Thymus (tissue), 11 donors: ENCODE data around the gene MAFG. TPM values are rescaled to one million over a fixed set of nuclear protein-coding genes. Genes with fewer than 3 reads are reported as not detected.

ENCODE experiments used
- DNase-seq, 9 donors: peaks; one replicate each; pipeline ENCODE4 v3.0.0-alpha.2; 2013; ENCODE audit warnings: low spot score in 9 of 9, low read depth in 6 of 9, missing footprints in 1 of 9
- H3K27ac ChIP-seq, 2 donors: one replicate each; pipeline ENCODE4 v1.5.1; 2013; ENCODE audit warnings: control low read depth in 1 of 2, low read depth in 1 of 2, low read length in 1 of 2, mild to moderate bottlenecking in 1 of 2, moderate library complexity in 1 of 2
- H3K27me3 ChIP-seq, 2 donors: one replicate each; pipeline ENCODE4 v1.5.1; 2013; ENCODE audit warnings: low read length in 1 of 2; ENCODE audit not compliant: control insufficient read depth in 2 of 2, insufficient read depth in 1 of 2
- H3K36me3 ChIP-seq, 2 donors: one replicate each; pipeline ENCODE4 v1.5.1; 2013; ENCODE audit warnings: low read length in 1 of 2, mild to moderate bottlenecking in 1 of 2, moderate library complexity in 1 of 2; ENCODE audit not compliant: control insufficient read depth in 2 of 2, insufficient read depth in 2 of 2
- H3K4me1 ChIP-seq, 2 donors: one replicate each; pipeline ENCODE4 v1.5.1; 2013; ENCODE audit warnings: low read length in 2 of 2; ENCODE audit not compliant: control insufficient read depth in 2 of 2, insufficient read depth in 2 of 2
- H3K4me3 ChIP-seq, 2 donors: one replicate each; pipeline ENCODE4 v1.5.1; 2013; ENCODE audit warnings: low read length in 2 of 2, control low read depth in 1 of 2, mild to moderate bottlenecking in 1 of 2
- H3K9me3 ChIP-seq, 2 donors: one replicate each; pipeline ENCODE4 v1.5.1; 2013; ENCODE audit warnings: low read length in 1 of 2, mild to moderate bottlenecking in 1 of 2; ENCODE audit not compliant: control insufficient read depth in 2 of 2, insufficient read depth in 1 of 2
- WGBS: extraction: QIAGEN DNeasy Blood & Tissue Kit; methylation state at CpG from one replicate; pipeline ENCODE4 v1.1.7; 2013; 5-methylcytosine and 5-hydroxymethylcytosine counted together
- polyA plus RNA-seq: library from polyadenylated mRNA; stranded (reverse); fragments of 200-250 nt; gene quantifications from one replicate; pipeline ENCODE4 v1.2.3, GENCODE V29; 2013
- total RNA-seq: library from RNA; stranded (reverse); fragments of 120-200 nt; gene quantifications from one replicate; pipeline ENCODE4 v1.2.4, GENCODE V29; 2013
- donor health status: healthy.

Gene MAFG
- total and polyA plus RNA-seq, 2 donors = 6.0 to 7.3 TPM

GRCh38 chr17:81884968-81885367 is 42.6 kb downstream of the MAFG start:
- H3K4me1 ChIP-seq = peaks cover 0 to 9% of the 10 kb centered on the region in 2 donors
- 98% methylated on average over 5 of the region's 5 CpGs for WGBS
- no peaks in the 10 kb centered on the region for H3K27me3 ChIP-seq
- no peak for DNase-seq
- no peak overlapping the region for H3K27ac ChIP-seq
- no peak overlapping the region for H3K4me3 ChIP-seq
- no peaks in the 10 kb centered on the region for H3K9me3 ChIP-seq
- peaks cover 68 to 81% of the 10 kb centered on the region in 2 donors for H3K36me3 ChIP-seq

- H3K27me3 ChIP-seq = no peaks in the 10 kb centered on the region
- no peak overlapping the region for H3K27ac ChIP-seq
- no peak overlapping the region for H3K4me3 ChIP-seq
- DNase-seq = no peak
- H3K36me3 ChIP-seq = peaks cover 71 to 80% of the 10 kb centered on the region in 2 donors
- no peaks in the 10 kb centered on the region for H3K9me3 ChIP-seq
- WGBS = 95% methylated on average over 11 of the region's 11 CpGs
- peaks cover 0 to 4% of the 10 kb centered on the region in 2 donors for H3K4me1 ChIP-seq
These were observed 43.0 kb downstream of the MAFG start for GRCh38 chr17:81884520-81884919.

GRCh38 chr17:81879121-81879520 is 48.4 kb downstream of the MAFG start:
- Histone ChIP-seq H3K27ac (no peak overlapping the region), H3K27me3 (no peaks in the 10 kb centered on the region), H3K36me3 (peaks cover 31 to 48% of the 10 kb centered on the region in 2 donors), H3K4me1 (no peaks in the 10 kb centered on the region), H3K4me3 (no peak overlapping the region), H3K9me3 (no peaks in the 10 kb centered on the region)
- no peak for DNase-seq
- 96% methylated on average over 5 of the region's 5 CpGs for WGBS

GRCh38 chr17:81878294-81878693 is 49.2 kb downstream of the MAFG start:
- WGBS = 98% methylated on average over 3 of the region's 3 CpGs
- Histone ChIP-seq H3K4me1 (peaks cover 0 to 5% of the 10 kb centered on the region in 2 donors), H3K27ac (no peak overlapping the region), H3K36me3 (peaks cover 23 to 43% of the 10 kb centered on the region in 2 donors), H3K27me3 (no peaks in the 10 kb centered on the region), H3K4me3 (no peak overlapping the region), H3K9me3 (no peaks in the 10 kb centered on the region)
- no peak for DNase-seq

GRCh38 chr17:81877569-81877968 is 50.0 kb downstream of the MAFG start:
- Histone ChIP-seq H3K36me3 (peaks cover 23 to 39% of the 10 kb centered on the region in 2 donors), H3K4me1 (peaks cover 0 to 12% of the 10 kb centered on the region in 2 donors), H3K9me3 (no peaks in the 10 kb centered on the region), H3K27ac (peak overlapping the region in 1 of 2 donors; percentile 5), H3K4me3 (no peak overlapping the region), H3K27me3 (no peaks in the 10 kb centered on the region)
- DNase-seq = no peak
- WGBS = 99% methylated on average over 5 of the region's 5 CpGs

- peaks cover 27 to 35% of the 10 kb centered on the region in 2 donors for H3K36me3 ChIP-seq
- DNase-seq = peak in 8 of 9 donors; percentile 62 to 93 (median 83)
- H3K4me3 ChIP-seq = peak overlapping the region; percentile 78 to 96
- no peaks in the 10 kb centered on the region for H3K9me3 ChIP-seq
- H3K27ac ChIP-seq = peak overlapping the region; percentile 91
- peaks cover 0 to 2% of the 10 kb centered on the region in 2 donors for H3K27me3 ChIP-seq
- under 1% methylated on average over 86 of the region's 86 CpGs for WGBS
- H3K4me1 ChIP-seq = peaks cover 5 to 49% of the 10 kb centered on the region in 2 donors
These were observed 55.9 kb downstream of the MAFG start for GRCh38 chr17:81871387-81872230.

GRCh38 chr17:81870981-81871386 is 56.6 kb downstream of the MAFG start, which contains the start of gene ARHGDIA:
TSS of gene ARHGDIA (minus strand) at chr17:81871337. CDS start at chr17:81869930, 1,407 bp downstream.
- peaks cover 5 to 50% of the 10 kb centered on the region in 2 donors for H3K4me1 ChIP-seq
- H3K27ac ChIP-seq = peak within 1 kb of the TSS; percentile 91
- WGBS = under 1% methylated on average over 64 of the region's 64 CpGs
- H3K27me3 ChIP-seq = peaks cover 0 to 2% of the 10 kb centered on the region in 2 donors
- DNase-seq = no peak
- peaks cover 31 to 37% of the 10 kb centered on the region in 2 donors for H3K36me3 ChIP-seq
- no peaks in the 10 kb centered on the region for H3K9me3 ChIP-seq
- peak within 1 kb of the TSS; percentile 78 to 96 for H3K4me3 ChIP-seq

- peaks cover 0 to 2% of the 10 kb centered on the region in 2 donors for H3K27me3 ChIP-seq
- no peaks in the 10 kb centered on the region for H3K9me3 ChIP-seq
- peak in 2 of 9 donors; percentile 31 to 54 for DNase-seq
These were observed 57.2 kb downstream of the MAFG start for GRCh38 chr17:81870131-81870980.

More at GRCh38 chr17:81870131-81870980, 57.2 kb downstream of the MAFG start:
- Histone ChIP-seq H3K36me3 (peaks cover 37 to 43% of the 10 kb centered on the region in 2 donors), H3K4me1 (peaks cover 5 to 50% of the 10 kb centered on the region in 2 donors), H3K4me3 (peak overlapping the region; percentile 78 to 96), H3K27ac (peak overlapping the region; percentile 90 to 91)
- WGBS = under 1% methylated on average over 65 of the region's 65 CpGs
